T47D (cell line): ENCODE results near the gene WNT3.
A peak's percentile ranks its signal among the peaks of the same experiment; 100 is the strongest.

ENCODE experiments used
- DNase-seq, 2 experiments: peaks; one replicate each; pipeline versions ENCODE4 v3.0.0 to v3.0.0-alpha.2; 2011 to 2012; ENCODE audit warnings: low read depth in 1 of 2, low spot score in 1 of 2
- JUND ChIP-seq: IDR thresholded peaks from 2 replicates; pipeline ENCODE4 v1.6.1; 2012; ENCODE audit warnings: low read depth
- in situ Hi-C: cut with HindIII; loops from 2 replicates; pipeline ENCODE4 v1.10.0; 2016; ENCODE audit warnings: low sequenced_read_pairs, low pct_unique_long_range_greater_than_20kb

WNT3 gene, protein sequence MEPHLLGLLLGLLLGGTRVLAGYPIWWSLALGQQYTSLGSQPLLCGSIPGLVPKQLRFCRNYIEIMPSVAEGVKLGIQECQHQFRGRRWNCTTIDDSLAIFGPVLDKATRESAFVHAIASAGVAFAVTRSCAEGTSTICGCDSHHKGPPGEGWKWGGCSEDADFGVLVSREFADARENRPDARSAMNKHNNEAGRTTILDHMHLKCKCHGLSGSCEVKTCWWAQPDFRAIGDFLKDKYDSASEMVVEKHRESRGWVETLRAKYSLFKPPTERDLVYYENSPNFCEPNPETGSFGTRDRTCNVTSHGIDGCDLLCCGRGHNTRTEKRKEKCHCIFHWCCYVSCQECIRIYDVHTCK

DNA sequence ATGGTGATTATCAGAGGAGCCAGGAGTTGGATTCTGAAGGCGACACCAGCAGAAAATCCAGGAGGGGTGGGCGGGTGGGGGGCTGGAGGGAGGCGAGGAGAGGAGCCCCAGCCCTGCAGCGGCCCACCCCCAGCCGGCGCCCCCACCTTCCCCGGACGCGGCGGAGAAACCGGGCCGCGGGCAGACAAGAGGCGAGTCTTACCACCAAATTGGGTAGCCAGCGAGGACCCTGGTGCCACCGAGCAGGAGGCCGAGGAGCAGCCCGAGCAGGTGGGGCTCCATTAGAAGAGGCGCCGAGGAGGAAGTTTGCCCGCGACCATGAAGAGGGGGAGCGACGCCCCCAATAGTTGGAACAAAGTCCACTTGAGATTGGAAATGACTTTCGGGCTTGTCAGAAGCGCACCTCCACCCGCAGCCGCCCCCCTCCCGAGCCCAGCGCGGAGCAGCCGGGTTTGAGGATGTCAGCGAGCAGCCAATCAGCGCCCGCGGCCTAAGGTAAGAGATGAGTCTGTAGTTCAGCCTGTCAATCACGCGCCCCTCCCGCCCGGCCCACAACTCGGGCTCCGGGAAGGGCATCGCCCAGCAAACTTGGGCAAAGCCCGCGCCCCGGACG, at the start of gene WNT3:
Gene WNT3 (minus strand): TSS at position 377 of the 613 bp plus-strand sequence. CDS start 95 bp downstream, at position 282.
- peak; percentile 37 to 78 for DNase-seq
- no peak for TF ChIP-seq JUND
- in situ Hi-C loops, result no loop called here

DNA sequence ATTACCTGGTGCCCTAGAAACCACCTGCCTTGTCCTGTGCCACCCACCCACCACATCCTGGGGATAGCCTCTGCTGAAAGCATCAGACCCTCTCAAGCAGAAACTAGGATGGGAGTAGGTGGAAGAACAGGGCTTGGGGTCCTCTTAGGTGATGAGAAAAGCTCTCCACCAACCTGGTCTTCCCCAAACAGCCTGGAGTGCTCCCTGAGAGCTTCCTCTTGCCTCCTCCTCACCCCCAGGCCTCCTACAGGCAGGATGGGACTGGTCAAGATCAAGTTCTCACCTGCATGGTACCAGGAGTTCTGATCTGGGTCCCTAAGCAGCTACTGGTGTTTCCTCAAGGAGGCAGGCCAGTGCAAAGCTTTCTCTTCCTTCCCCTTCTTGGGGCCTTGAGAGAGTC, 48.3 kb upstream of the WNT3 start:
- no peak for DNase-seq
- TF ChIP-seq JUND, result no peak
- in situ Hi-C loops, result no loop called here

DNA sequence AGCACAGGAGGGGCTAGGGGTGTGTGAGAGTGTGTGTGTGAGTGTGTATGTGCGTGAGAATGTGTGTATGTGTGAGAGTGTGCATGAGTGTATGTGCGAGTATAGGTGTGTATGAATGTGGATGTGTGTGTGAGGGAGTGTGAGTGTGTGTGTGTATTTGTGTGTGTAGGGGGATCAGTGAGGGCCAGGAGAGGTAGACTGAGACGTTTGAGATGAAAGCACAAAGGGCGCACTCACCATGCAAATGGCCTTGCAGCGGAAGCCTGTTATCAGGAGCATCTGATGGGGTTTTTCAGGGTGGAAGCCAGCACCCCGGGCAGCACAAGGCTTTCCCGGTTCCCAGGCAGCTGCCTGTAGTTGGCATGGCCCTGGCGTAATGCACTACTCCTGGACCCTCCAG, 47.8 kb upstream of the WNT3 start:
- DNase-seq, result no peak
- in situ Hi-C loops, result no loop called here
- TF ChIP-seq JUND, result no peak

DNA sequence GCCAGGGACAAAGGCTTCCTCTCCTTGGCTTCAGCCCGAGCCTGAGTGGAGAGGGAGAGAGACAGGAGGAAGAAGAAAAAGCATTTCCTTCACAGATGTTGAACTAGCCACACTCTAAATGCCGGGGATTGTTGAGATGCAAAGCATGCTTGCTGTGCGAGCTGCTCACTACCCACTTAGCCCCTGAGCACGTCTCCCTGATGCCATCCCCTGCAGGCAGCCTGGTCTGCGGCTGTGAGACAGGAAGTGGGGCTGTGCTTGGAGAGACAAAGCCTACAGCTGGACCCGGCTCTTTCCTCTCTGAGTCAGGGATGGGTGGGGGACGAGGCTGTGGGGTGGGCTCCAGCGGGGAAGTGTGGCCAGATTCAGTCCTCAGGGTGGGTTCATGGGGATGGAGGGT, 46.6 kb upstream of the WNT3 start:
- no peak for TF ChIP-seq JUND
- in situ Hi-C loops, result no loop called here
- no peak for DNase-seq

DNA sequence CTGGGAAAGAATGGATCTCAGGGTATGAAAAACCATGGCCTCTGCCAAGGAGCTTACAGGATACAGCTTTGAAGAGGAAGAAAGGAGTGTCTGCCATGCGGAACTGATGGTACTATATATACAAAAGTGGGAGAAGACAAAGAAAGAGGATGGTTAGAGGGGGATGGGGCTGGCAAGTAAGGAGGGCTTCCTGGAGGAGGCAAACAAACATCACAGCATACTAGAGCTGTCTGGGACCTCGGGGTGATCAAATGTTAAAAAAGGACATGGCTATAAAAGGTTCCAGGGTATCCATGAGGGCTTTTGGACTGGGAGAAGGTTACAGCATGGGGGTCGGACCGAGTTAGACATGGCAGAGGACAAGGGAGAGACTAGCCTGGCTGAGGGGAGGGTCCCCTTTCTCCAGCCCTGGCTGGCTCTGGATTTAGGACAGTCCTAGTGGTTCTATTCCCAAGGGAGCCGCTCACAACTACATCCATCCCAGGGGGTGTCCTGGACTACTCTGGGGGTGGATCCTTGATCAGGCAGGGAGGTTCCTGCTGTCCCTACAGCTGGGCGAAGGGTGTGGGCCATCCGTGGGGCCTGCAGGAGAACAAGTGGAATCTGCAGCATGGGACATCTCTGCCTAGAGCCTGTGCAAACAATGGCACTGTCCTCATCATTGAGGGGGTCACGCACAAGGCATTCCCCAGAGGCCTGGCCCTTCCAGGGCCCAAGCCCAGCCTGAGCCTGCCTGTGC, 45.1 kb upstream of the WNT3 start:
- no peak for TF ChIP-seq JUND
- no peak for DNase-seq
- in situ Hi-C loops, result no loop called here

- in situ Hi-C loops, result no loop called here
- no peak for DNase-seq
- no peak for TF ChIP-seq JUND
These were observed 44.5 kb upstream of the WNT3 start for GRCh38 chr17:46862949-46863348.

GRCh38 chr17:46859996-46860395, 41.5 kb upstream of the WNT3 start:
- TF ChIP-seq JUND, result no peak
- DNase-seq, result no peak
- in situ Hi-C loops, result no loop called here

GRCh38 chr17:46857600-46857999, 39.1 kb upstream of the WNT3 start:
- in situ Hi-C loops, result no loop called here
- TF ChIP-seq JUND, result no peak
- DNase-seq, result no peak

- DNase-seq, result no peak
- in situ Hi-C loops, result no loop called here
- TF ChIP-seq JUND, result no peak
These were observed 36.5 kb upstream of the WNT3 start for GRCh38 chr17:46854948-46855347.

GRCh38 chr17:46854515-46854914, 36.0 kb upstream of the WNT3 start:
- in situ Hi-C loops, result no loop called here
- TF ChIP-seq JUND, result no peak
- DNase-seq, result no peak

- TF ChIP-seq JUND, result no peak
- no peak for DNase-seq
- in situ Hi-C loops, result no loop called here
These were observed 35.5 kb upstream of the WNT3 start for GRCh38 chr17:46853896-46854444.

DNA sequence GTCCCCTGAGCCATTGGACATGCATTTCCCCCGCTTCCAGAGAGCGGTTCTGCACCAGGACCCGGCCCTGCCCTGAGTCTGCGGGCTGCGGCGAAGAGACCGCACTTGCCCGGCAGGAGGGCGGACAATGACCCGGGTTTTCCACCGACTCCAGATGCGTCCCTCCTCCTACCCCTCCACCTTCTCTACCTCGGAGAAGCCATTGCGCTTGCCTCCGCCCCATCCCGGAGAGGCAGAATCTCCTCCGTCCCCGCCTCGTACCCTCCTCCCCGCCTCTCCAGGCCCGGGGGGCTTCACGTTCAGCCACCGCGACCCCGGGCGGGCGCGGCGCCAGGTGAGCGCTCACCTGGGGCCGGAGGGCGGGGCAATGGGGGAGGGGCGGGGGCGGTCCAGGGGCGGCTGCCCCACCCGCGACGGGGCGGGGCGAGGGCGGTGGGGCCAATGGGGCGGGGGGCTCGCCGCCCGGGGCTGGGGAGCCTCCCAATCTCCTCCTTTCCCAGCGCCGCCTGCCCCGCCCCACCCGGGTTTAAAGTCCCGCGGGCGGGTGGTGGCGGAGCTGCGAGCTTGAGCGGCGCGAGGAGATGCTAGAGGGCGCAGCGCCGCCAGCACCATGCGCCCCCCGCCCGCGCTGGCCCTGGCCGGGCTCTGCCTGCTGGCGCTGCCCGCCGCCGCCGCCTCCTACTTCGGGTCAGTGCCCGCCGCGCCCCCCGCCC, 32.7 kb upstream of the WNT3 start, which contains the start of gene WNT9B:
Gene WNT9B (plus strand): TSS at position 555 of the 713 bp plus-strand sequence. CDS start 56 bp downstream, at position 611.
- no peak for TF ChIP-seq JUND
- in situ Hi-C loops, result no loop called here
- DNase-seq, result peak; percentile 69 to 81
